ENCODE measurements around the gene BPTF.
"Not testable (repeated sequence)": the region's sequence is repeated elsewhere in the genome, so short reads cannot be mapped to it uniquely, and the experiment has no call there.

BPTF gene

DNA sequence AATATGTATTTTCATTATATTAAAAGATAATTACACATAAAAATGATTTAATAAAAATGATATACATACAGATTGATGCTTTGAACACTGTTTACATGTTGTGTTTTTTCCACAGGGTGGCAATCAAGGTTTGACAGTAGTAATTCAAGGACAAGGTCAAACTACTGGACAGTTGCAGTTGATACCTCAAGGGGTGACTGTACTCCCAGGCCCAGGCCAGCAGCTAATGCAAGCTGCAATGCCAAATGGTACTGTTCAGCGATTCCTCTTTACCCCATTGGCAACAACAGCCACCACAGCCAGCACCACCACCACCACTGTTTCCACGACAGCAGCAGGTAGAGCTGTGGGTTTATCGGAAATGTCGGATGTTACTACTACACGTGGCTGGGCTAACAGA is 118.7 kb downstream of the BPTF start:
- Mint-ChIP-seq H3K27me3 (ENCODE audit: low read depth) (no peaks in the 10 kb centered on the region), H3K36me3 (ENCODE audit: low read depth) (peaks cover 82% of the 10 kb centered on the region), H3K4me1 (no peaks in the 10 kb centered on the region), H3K9me3 (no peaks in the 10 kb centered on the region), H3K4me3 (no peak overlapping the region), H3K27ac (no peak overlapping the region)
- TF ChIP-seq, protein P1, sequence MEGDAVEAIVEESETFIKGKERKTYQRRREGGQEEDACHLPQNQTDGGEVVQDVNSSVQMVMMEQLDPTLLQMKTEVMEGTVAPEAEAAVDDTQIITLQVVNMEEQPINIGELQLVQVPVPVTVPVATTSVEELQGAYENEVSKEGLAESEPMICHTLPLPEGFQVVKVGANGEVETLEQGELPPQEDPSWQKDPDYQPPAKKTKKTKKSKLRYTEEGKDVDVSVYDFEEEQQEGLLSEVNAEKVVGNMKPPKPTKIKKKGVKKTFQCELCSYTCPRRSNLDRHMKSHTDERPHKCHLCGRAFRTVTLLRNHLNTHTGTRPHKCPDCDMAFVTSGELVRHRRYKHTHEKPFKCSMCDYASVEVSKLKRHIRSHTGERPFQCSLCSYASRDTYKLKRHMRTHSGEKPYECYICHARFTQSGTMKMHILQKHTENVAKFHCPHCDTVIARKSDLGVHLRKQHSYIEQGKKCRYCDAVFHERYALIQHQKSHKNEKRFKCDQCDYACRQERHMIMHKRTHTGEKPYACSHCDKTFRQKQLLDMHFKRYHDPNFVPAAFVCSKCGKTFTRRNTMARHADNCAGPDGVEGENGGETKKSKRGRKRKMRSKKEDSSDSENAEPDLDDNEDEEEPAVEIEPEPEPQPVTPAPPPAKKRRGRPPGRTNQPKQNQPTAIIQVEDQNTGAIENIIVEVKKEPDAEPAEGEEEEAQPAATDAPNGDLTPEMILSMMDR (IDR thresholded peaks at IDR 0.05; ENCODE audit: unreplicated experiment in 3 of 3): no peak

DNA sequence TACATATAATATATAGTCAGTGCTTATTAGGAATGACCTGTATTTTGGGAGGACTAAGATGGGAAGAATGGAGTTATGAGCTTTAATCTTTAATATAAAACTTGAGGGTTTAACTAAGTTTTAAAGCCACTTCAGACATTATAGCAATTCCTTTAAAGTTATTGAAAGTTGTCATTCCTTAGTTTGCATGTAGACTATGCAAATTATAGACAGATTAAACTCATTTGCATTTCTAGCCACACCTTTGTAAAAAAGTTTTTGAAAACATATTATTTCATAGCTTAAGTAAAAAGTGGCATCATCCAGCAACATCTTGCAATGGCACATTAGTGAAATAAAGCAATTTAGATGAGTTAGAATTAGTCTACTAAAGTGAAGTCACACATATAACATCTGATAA is 121.2 kb downstream of the BPTF start:
- Mint-ChIP-seq H3K27me3 (ENCODE audit: low read depth) (no peaks in the 10 kb centered on the region), H3K4me1 (no peaks in the 10 kb centered on the region), H3K27ac (no peak overlapping the region), H3K36me3 (ENCODE audit: low read depth) (peaks cover 76% of the 10 kb centered on the region), H3K4me3 (no peak overlapping the region), H3K9me3 (no peaks in the 10 kb centered on the region)
- TF ChIP-seq, protein P1 (IDR thresholded peaks at IDR 0.05; ENCODE audit: unreplicated experiment in 3 of 3): no peak

DNA sequence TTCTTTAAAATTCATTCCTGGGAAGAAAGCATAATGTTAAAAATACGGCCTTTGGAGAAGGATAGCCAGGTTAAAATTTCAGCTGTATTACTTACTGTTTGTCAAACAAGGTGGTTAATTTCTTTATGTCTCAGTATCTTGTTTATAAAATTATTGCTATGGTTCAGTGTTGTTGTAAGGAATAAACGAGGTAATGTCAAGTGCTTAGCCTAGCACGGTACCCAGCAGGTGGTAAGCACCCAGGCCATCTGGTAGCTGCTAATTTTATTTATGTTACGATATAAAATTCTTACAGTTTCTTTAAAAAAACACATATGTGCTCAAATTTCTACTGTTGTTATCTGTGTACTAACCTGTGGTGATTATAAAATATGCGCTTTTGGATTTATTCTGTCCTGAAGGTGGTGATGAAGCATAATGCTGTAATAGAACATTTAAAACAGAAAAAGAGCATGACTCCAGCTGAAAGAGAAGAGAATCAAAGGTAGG is 122.1 kb downstream of the BPTF start:
- no peaks in the 10 kb centered on the region for H3K27me3 Mint-ChIP-seq (ENCODE audit: low read depth)
- H3K4me1 Mint-ChIP-seq: no peaks in the 10 kb centered on the region
- no peak overlapping the region for H3K4me3 Mint-ChIP-seq
- TF ChIP-seq, protein P1 (IDR thresholded peaks at IDR 0.05; ENCODE audit: unreplicated experiment in 3 of 3): no peak
- peaks cover 75% of the 10 kb centered on the region for H3K36me3 Mint-ChIP-seq (ENCODE audit: low read depth)
- H3K9me3 Mint-ChIP-seq: no peaks in the 10 kb centered on the region
- no peak overlapping the region for H3K27ac Mint-ChIP-seq

DNA sequence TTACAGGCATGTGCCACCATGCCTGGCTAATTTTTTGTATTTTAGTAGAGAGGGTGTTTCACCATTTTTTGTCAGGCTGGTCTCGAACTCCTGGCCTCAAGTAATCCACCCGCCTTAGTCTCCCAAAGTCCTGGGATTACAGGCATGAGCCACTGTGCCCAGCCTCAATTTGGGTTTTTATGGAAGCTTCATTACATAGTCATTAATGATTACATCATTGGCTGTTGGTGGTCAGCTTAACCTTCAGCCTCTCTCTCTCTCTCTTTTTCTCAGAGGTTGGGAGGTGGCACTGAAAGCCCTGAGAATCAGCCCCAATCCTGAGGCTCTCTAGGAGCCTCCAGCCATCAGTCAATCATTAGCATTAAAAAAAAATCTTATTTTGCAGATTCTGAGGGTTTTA is 125.6 kb downstream of the BPTF start:
- Mint-ChIP-seq H3K9me3 (no peaks in the 10 kb centered on the region), H3K27ac (peak overlapping the region in 1 of 3 experiments; percentile 56), H3K36me3 (ENCODE audit: low read depth) (peaks cover 71% of the 10 kb centered on the region), H3K27me3 (ENCODE audit: low read depth) (no peaks in the 10 kb centered on the region), H3K4me1 (no peaks in the 10 kb centered on the region), H3K4me3 (no peak overlapping the region)
- TF ChIP-seq, protein P1 (IDR thresholded peaks at IDR 0.05; ENCODE audit: unreplicated experiment in 3 of 3): no peak

DNA sequence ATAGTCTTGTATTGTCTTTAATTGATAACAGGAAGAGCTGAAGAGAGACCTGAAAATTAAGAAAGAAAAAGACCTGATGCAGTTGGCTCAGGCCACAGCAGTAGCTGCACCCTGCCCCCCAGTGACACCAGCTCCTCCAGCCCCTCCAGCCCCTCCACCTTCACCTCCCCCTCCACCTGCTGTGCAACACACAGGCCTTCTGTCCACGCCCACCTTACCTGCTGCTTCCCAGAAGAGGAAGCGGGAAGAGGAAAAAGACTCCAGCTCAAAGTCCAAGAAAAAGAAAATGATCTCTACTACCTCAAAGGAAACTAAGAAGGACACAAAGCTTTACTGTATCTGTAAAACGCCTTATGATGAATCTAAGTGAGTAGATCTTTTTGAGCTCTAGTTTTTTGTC is 134.2 kb downstream of the BPTF start:
- no peaks in the 10 kb centered on the region for H3K4me1 Mint-ChIP-seq
- H3K4me3 Mint-ChIP-seq: no peak overlapping the region
- H3K36me3 Mint-ChIP-seq (ENCODE audit: low read depth): peaks cover 50% of the 10 kb centered on the region
- H3K9me3 Mint-ChIP-seq: no peaks in the 10 kb centered on the region
- H3K27me3 Mint-ChIP-seq (ENCODE audit: low read depth): no peaks in the 10 kb centered on the region
- peak overlapping the region in 1 of 3 experiments; percentile 59 for H3K27ac Mint-ChIP-seq
- TF ChIP-seq, protein P1 (IDR thresholded peaks at IDR 0.05; ENCODE audit: unreplicated experiment in 3 of 3): no peak

DNA sequence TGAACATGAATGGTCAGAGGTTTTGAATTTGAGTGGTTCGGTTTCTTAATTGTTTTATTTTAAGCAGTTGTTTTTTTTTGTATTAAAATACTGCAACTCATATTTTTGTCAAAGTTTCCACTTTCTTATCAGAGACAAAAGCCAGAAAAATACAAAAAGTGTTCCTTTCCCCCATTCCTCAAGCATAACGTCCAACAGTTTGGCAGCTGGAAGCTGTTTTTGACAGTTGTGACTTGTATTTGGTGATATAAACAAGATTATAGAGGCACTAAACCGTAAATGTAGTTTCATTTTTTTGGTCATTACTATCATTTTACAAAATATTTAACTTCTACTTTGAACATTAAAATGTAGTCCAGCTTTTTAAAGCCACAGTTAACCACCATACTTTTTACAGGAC is 135.0 kb downstream of the BPTF start:
- H3K4me1 Mint-ChIP-seq; H3K9me3 Mint-ChIP-seq; H3K4me3 Mint-ChIP-seq; H3K27ac Mint-ChIP-seq; H3K27me3 Mint-ChIP-seq (ENCODE audit: low read depth): not testable (repeated sequence)
- H3K36me3 Mint-ChIP-seq (ENCODE audit: low read depth): peaks cover 48% of the 10 kb centered on the region

DNA sequence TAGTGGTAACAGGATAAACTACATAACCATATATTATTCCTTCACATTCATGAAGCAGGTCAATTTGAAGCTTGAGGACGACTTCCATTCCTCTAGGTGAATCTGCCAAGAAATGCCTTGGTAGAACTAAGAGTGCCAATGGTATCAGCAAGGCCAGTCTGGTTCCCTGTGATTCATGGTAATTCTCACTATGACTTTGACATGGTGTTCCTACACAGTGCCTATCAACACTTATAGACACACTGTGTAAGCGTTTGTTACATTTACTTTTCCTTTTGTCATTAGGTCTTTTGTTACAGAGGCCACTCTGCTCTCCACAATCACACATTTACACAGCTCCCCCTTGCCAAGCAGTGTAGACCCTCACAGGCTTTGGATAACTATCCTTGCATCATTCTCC is 136.9 kb downstream of the BPTF start:
- not testable (repeated sequence) for H3K4me3 Mint-ChIP-seq; H3K27me3 Mint-ChIP-seq (ENCODE audit: low read depth); H3K9me3 Mint-ChIP-seq; H3K27ac Mint-ChIP-seq; H3K4me1 Mint-ChIP-seq
- H3K36me3 Mint-ChIP-seq (ENCODE audit: low read depth): peaks cover 59% of the 10 kb centered on the region
